Spleen (tissue), 7 donors: ENCODE results near the gene PDE4DIP.
"Not testable (repeated sequence)": the region's sequence is repeated elsewhere in the genome, so short reads cannot be mapped to it uniquely, and the experiment has no call there.

Source experiments
- CTCF ChIP-seq, 11 experiments: fragments of 200-600 bp in 7 of 11; fragments of 450-650 bp in 4 of 11; sonication (generic) in 4 of 11; IDR thresholded peaks in 8 of 11; conservative IDR thresholded peaks in 3 of 11; 1 replicate in 7 of 11; 2 replicates in 4 of 11; pipeline versions ENCODE4 v1.4.0 to v1.8.0; 2016 to 2021; ENCODE audit warnings: antibody characterized with exemption in 11 of 11, inconsistent platforms in 4 of 11, mild to moderate bottlenecking in 1 of 11
- POLR2A ChIP-seq, 3 donors: fragments of 450-650 bp; IDR thresholded peaks; one replicate each; pipeline ENCODE4 v1.5.1; 2017; ENCODE audit warnings: antibody characterized with exemption in 3 of 3, mild to moderate bottlenecking in 1 of 3
- donor health status: DM: no; HTN: no; CAD: no; lungs with moderate emphysema.
- donor health status: DM: no; HTN: no; CAD: no.
- donor health status: DM: no; HTN: no; CAD: no.

GRCh38 chr1:149008769-149009168 is 164.5 kb downstream of the PDE4DIP start:
- TF ChIP-seq CTCF (IDR thresholded peaks at IDR 0.05 in 8 of 11, conservative IDR thresholded peaks at IDR 0.05 in 3 of 11); POLR2A (IDR thresholded peaks at IDR 0.05): not testable (repeated sequence)
